Measurements from ENCODE around the gene DGKD.
A peak's percentile ranks its signal among the peaks of the same experiment; 100 is the strongest.

DGKD gene

GRCh38 chr2:233436691-233437438, 82.6 kb downstream of the DGKD start:
- Mint-ChIP-seq H3K36me3 (ENCODE audit: low read depth) (peaks cover 32% of the 10 kb centered on the region), H3K9me3 (no peaks in the 10 kb centered on the region), H3K27ac (no peak overlapping the region), H3K27me3 (no peaks in the 10 kb centered on the region), H3K4me1 (ENCODE audit: low read depth) (peaks cover 20% of the 10 kb centered on the region), H3K4me3 (no peak overlapping the region)

GRCh38 chr2:233437439-233437955, 83.2 kb downstream of the DGKD start:
- H3K36me3 Mint-ChIP-seq (ENCODE audit: low read depth) = peaks cover 31% of the 10 kb centered on the region
- no peak overlapping the region for H3K4me3 Mint-ChIP-seq
- peaks cover 23% of the 10 kb centered on the region for H3K4me1 Mint-ChIP-seq (ENCODE audit: low read depth)
- H3K27ac Mint-ChIP-seq = no peak overlapping the region
- no peaks in the 10 kb centered on the region for H3K9me3 Mint-ChIP-seq
- no peaks in the 10 kb centered on the region for H3K27me3 Mint-ChIP-seq

- H3K4me1 Mint-ChIP-seq (ENCODE audit: low read depth) = peaks cover 32% of the 10 kb centered on the region
- no peak overlapping the region for H3K27ac Mint-ChIP-seq
- no peaks in the 10 kb centered on the region for H3K9me3 Mint-ChIP-seq
- H3K4me3 Mint-ChIP-seq = no peak overlapping the region
- no peaks in the 10 kb centered on the region for H3K27me3 Mint-ChIP-seq
- H3K36me3 Mint-ChIP-seq (ENCODE audit: low read depth) = peaks cover 39% of the 10 kb centered on the region
These were observed 84.4 kb downstream of the DGKD start for GRCh38 chr2:233438573-233439147.

GRCh38 chr2:233439191-233439590, 84.9 kb downstream of the DGKD start:
- no peak overlapping the region for H3K4me3 Mint-ChIP-seq
- H3K27ac Mint-ChIP-seq = peak overlapping the region; percentile 21
- H3K9me3 Mint-ChIP-seq = no peaks in the 10 kb centered on the region
- no peaks in the 10 kb centered on the region for H3K27me3 Mint-ChIP-seq
- H3K4me1 Mint-ChIP-seq (ENCODE audit: low read depth) = peaks cover 29% of the 10 kb centered on the region
- H3K36me3 Mint-ChIP-seq (ENCODE audit: low read depth) = peaks cover 42% of the 10 kb centered on the region

- H3K27me3 Mint-ChIP-seq = no peaks in the 10 kb centered on the region
- H3K36me3 Mint-ChIP-seq (ENCODE audit: low read depth) = peaks cover 44% of the 10 kb centered on the region
- no peak overlapping the region for H3K4me3 Mint-ChIP-seq
- H3K9me3 Mint-ChIP-seq = no peaks in the 10 kb centered on the region
- peaks cover 19% of the 10 kb centered on the region for H3K4me1 Mint-ChIP-seq (ENCODE audit: low read depth)
- no peak overlapping the region for H3K27ac Mint-ChIP-seq
These were observed 86.0 kb downstream of the DGKD start for GRCh38 chr2:233440314-233440713.

GRCh38 chr2:233440714-233441113, 86.4 kb downstream of the DGKD start:
- Mint-ChIP-seq H3K36me3 (ENCODE audit: low read depth) (peaks cover 48% of the 10 kb centered on the region), H3K4me3 (no peak overlapping the region), H3K9me3 (no peaks in the 10 kb centered on the region), H3K4me1 (ENCODE audit: low read depth) (peaks cover 19% of the 10 kb centered on the region), H3K27me3 (no peaks in the 10 kb centered on the region), H3K27ac (peak overlapping the region; percentile 71)

- Mint-ChIP-seq H3K36me3 (ENCODE audit: low read depth) (peaks cover 55% of the 10 kb centered on the region), H3K4me3 (no peak overlapping the region), H3K4me1 (ENCODE audit: low read depth) (peaks cover 19% of the 10 kb centered on the region), H3K9me3 (no peaks in the 10 kb centered on the region), H3K27me3 (no peaks in the 10 kb centered on the region), H3K27ac (peak overlapping the region; percentile 76)
These were observed 87.1 kb downstream of the DGKD start for GRCh38 chr2:233441161-233442027.

- Mint-ChIP-seq H3K27ac (peak overlapping the region; percentile 76), H3K4me1 (ENCODE audit: low read depth) (peaks cover 16% of the 10 kb centered on the region), H3K27me3 (no peaks in the 10 kb centered on the region), H3K36me3 (ENCODE audit: low read depth) (peaks cover 53% of the 10 kb centered on the region), H3K4me3 (no peak overlapping the region), H3K9me3 (no peaks in the 10 kb centered on the region)
These were observed 87.7 kb downstream of the DGKD start for GRCh38 chr2:233442028-233442310.

GRCh38 chr2:233443511-233444183, 89.4 kb downstream of the DGKD start:
- no peak overlapping the region for H3K4me3 Mint-ChIP-seq
- H3K27me3 Mint-ChIP-seq = no peaks in the 10 kb centered on the region
- H3K9me3 Mint-ChIP-seq = no peaks in the 10 kb centered on the region
- H3K36me3 Mint-ChIP-seq (ENCODE audit: low read depth) = peaks cover 67% of the 10 kb centered on the region
- H3K27ac Mint-ChIP-seq = peak overlapping the region; percentile 53
- H3K4me1 Mint-ChIP-seq (ENCODE audit: low read depth) = peaks cover 16% of the 10 kb centered on the region

GRCh38 chr2:233444501-233444900, 90.2 kb downstream of the DGKD start:
- peaks cover 67% of the 10 kb centered on the region for H3K36me3 Mint-ChIP-seq (ENCODE audit: low read depth)
- peaks cover 16% of the 10 kb centered on the region for H3K4me1 Mint-ChIP-seq (ENCODE audit: low read depth)
- no peaks in the 10 kb centered on the region for H3K27me3 Mint-ChIP-seq
- peak overlapping the region; percentile 61 for H3K27ac Mint-ChIP-seq
- H3K4me3 Mint-ChIP-seq = no peak overlapping the region
- no peaks in the 10 kb centered on the region for H3K9me3 Mint-ChIP-seq

- H3K36me3 Mint-ChIP-seq (ENCODE audit: low read depth) = peaks cover 69% of the 10 kb centered on the region
- H3K9me3 Mint-ChIP-seq = no peaks in the 10 kb centered on the region
- no peaks in the 10 kb centered on the region for H3K27me3 Mint-ChIP-seq
- peaks cover 16% of the 10 kb centered on the region for H3K4me1 Mint-ChIP-seq (ENCODE audit: low read depth)
- peak overlapping the region; percentile 36 for H3K27ac Mint-ChIP-seq
- H3K4me3 Mint-ChIP-seq = no peak overlapping the region
These were observed 91.0 kb downstream of the DGKD start for GRCh38 chr2:233445152-233445830.

GRCh38 chr2:233446121-233446520, 91.8 kb downstream of the DGKD start:
- Mint-ChIP-seq H3K4me1 (ENCODE audit: low read depth) (peaks cover 12% of the 10 kb centered on the region), H3K27me3 (no peaks in the 10 kb centered on the region), H3K36me3 (ENCODE audit: low read depth) (peaks cover 68% of the 10 kb centered on the region), H3K4me3 (no peak overlapping the region), H3K9me3 (no peaks in the 10 kb centered on the region), H3K27ac (no peak overlapping the region)

- H3K36me3 Mint-ChIP-seq (ENCODE audit: low read depth) = peaks cover 68% of the 10 kb centered on the region
- H3K27ac Mint-ChIP-seq = no peak overlapping the region
- H3K4me1 Mint-ChIP-seq (ENCODE audit: low read depth) = peaks cover 12% of the 10 kb centered on the region
- no peaks in the 10 kb centered on the region for H3K9me3 Mint-ChIP-seq
- no peak overlapping the region for H3K4me3 Mint-ChIP-seq
- no peaks in the 10 kb centered on the region for H3K27me3 Mint-ChIP-seq
These were observed 92.5 kb downstream of the DGKD start for GRCh38 chr2:233446606-233447305.

Measured in stimulated activated naive CD8-positive, alpha-beta T cell treated with anti-CD3 and anti-CD28 coated beads, Interleukin-15, Interleukin-2, amounts not matched to agents 100 ng/mL and 50 ng/mL, for 24 hours (primary cell).